GM10266 (cell line): ENCODE results near the gene HS6ST3.

Experiments
- DNase-seq: peaks from one replicate; pipeline ENCODE4 v3.0.0; 2012; ENCODE audit errors: extremely low spot score
- TF ChIP-seq, protein P1 (sequence below): IDR thresholded peaks from 2 replicates; pipeline ENCODE4 v1.5.1; 2012; ENCODE audit warnings: mild to moderate bottlenecking, low read depth; ENCODE audit not compliant: control insufficient read depth, insufficient read depth; ENCODE audit errors: missing control alignments

Gene HS6ST3

DNA sequence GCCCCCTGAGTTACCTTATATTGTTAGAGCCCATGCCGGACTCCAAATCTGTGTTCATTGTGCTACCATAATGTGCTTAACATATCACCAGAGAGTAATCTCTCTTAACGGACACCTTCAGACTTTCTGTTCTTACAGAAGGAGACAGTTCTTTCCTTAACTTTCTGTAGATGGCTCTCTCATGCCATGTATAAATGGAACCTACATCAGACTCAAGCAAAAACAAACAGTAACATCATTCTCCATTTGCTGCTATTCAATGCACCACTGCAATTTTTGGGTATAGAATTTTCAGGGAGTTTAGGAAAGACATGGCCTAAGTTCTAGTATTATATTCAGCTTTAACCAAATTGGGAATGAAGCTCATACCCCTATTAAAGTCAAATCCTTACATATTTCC, 24.1 kb upstream of the HS6ST3 start:
- TF ChIP-seq, protein P1, sequence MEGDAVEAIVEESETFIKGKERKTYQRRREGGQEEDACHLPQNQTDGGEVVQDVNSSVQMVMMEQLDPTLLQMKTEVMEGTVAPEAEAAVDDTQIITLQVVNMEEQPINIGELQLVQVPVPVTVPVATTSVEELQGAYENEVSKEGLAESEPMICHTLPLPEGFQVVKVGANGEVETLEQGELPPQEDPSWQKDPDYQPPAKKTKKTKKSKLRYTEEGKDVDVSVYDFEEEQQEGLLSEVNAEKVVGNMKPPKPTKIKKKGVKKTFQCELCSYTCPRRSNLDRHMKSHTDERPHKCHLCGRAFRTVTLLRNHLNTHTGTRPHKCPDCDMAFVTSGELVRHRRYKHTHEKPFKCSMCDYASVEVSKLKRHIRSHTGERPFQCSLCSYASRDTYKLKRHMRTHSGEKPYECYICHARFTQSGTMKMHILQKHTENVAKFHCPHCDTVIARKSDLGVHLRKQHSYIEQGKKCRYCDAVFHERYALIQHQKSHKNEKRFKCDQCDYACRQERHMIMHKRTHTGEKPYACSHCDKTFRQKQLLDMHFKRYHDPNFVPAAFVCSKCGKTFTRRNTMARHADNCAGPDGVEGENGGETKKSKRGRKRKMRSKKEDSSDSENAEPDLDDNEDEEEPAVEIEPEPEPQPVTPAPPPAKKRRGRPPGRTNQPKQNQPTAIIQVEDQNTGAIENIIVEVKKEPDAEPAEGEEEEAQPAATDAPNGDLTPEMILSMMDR, result no peak
- no peak for DNase-seq

DNA sequence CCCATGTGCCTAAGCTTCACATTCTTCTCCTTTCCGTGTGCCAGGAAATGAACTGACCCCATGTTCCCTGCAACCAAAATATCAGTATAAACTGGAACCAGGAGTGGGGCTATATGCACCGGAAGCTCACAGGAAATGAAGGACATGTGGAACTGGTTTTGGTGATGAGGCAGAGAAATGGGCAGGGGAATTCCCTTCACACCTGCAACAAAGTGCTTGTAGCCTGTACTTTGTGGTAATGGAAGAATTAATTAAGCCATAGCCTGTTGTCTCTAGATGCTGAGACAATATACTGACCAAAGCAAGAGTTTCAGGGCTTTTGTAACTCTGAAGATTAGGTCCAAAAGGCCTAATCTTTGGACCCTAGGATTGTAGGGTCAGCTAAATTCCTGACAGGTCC, 21.2 kb upstream of the HS6ST3 start:
- TF ChIP-seq, protein P1, result no peak
- DNase-seq, result no peak

DNA sequence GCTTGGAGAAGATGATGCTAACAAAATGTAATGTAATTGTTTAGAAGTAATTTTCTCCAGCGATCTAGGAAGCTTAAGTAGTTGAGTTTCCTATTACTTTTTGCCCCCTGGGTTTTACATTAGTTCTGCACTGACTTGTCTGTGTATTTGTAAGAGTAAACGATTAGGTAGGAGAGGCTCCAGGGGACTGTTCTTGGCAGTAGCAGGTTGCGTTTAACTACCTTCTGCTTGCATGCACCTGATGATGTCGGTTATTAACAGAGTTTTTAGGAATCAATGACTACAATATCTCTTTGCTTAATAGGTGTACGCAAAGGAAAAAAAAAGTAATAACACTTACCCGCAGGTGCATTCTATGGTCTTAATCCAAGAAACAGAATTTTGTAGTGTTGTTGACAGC, 18.4 kb upstream of the HS6ST3 start:
- no peak for DNase-seq
- TF ChIP-seq, protein P1, result no peak

DNA sequence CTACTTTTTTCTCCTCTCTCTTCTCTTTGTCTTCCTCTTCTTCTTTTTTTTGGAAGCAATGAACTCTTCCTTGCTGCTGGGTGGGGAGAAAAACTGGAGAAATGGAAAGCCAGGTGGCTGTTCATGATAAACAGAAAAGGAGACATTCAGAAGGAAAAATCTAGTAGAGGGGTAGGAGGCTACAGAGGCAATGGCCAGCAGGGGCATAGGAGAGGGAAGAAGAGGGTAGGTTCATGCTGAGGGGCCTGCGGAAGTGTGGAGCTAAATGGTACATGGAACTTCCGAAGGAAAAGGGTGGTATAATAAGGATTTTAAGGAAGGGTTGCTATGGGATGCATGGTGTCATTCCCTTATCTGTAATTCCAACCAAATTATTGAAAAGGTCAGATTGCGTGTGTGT, 17.5 kb upstream of the HS6ST3 start:
- TF ChIP-seq, protein P1, result no peak
- DNase-seq, result no peak

DNA sequence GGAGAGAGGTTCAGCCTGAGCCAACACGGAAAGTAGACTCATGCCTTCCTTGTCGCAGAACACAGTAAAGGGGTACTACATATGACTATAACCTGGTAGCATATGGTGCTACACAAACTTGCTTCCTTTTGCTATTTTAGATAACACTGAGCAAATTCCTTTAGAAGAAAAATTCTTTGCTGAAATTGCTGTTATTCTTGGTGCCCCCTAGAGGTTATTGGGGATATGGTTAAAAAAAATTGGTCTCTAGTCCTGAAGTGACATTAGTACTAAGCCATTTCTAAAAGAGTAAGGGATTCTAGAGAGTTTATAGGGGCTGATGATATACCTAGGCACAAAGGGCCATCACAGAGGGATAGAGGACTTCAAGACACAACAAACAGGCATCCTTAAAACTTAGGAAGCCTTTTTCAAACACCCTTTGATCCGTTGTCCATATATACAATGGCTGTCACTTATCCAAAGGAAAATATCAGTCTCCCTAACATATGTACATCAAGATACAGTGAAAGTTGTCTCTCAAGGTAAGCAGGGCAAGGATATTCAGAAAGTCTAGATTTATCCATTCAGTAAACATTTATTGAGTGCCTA, 13.9 kb upstream of the HS6ST3 start:
- no peak for DNase-seq
- TF ChIP-seq, protein P1, result peak; percentile 33

DNA sequence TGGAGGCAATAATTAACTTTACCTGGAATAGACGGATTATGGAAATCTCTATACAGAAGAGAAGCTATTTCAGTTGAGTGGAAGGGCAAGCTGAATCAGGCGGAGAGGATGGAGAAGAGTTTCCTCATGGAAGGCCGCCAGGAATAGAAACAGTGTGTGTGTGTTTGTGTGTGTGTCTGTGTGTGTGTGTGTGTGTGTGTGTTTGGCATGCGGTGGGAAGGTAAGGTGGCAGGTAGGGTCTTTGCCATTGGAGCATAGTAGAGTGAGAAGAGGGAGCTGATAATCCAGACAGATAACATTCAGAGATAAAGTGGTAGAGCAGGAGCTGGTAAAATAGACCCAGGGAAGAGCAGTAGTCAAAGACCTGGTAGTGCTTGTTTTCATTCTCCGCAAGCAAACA, 9.2 kb upstream of the HS6ST3 start:
- TF ChIP-seq, protein P1, result no peak
- DNase-seq, result no peak

DNA sequence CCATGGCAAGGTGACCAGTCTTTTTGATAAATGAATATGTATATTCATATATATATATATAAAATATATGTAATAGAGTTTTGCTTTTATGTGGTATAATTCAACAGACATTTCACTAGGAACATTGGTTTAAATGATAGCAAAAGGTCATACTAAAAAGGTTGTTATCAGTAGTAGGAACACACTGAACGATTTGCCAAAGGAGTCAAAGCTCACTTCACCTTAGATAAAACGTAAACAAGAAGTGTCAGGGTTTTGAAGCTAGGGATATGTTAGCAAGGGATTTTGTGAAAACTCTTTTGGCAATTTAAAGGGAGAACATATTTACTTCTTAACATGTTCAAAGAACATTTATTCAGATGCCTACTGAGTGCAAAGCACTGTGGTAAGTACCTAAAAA, 8.0 kb upstream of the HS6ST3 start:
- TF ChIP-seq, protein P1, result no peak
- DNase-seq, result no peak
